KBM-7 (cell line): Measurements from ENCODE around the gene RAB11FIP5.
"Not testable (repeated sequence)": the region's sequence is repeated elsewhere in the genome, so short reads cannot be mapped to it uniquely, and the experiment has no call there.

Experiments
- DNase-seq: peaks from one replicate; pipeline ENCODE4 v3.0.0-alpha.2; 2015
- in situ Hi-C: fragments of 300-500 bp; cut with MboI; formaldehyde crosslinking; loops from 2 replicates; pipeline ENCODE4 v1.14.3; 2020; ENCODE audit warnings: low sequenced_read_pairs, low pct_unique_long_range_greater_than_20kb, mixed read lengths

RAB11FIP5 gene

GRCh38 chr2:73112913-73113854, at the start of gene RAB11FIP5:
RAB11FIP5 (minus strand) TSS chr2:73112948; CDS start chr2:73112777, 171 bp downstream.
- in situ Hi-C loops, result no loop called here
- DNase-seq, result peak; percentile 61

- in situ Hi-C loops, result no loop called here
- peak; percentile 65 for DNase-seq
Observed at GRCh38 chr2:73156539-73157124, 43.9 kb upstream of the RAB11FIP5 start.

GRCh38 chr2:73142937-73143336, 30.2 kb upstream of the RAB11FIP5 start:
- in situ Hi-C loops, result no loop called here
- no peak for DNase-seq

- no peak for DNase-seq
- in situ Hi-C loops, result no loop called here
Observed at GRCh38 chr2:73141896-73142295, 29.1 kb upstream of the RAB11FIP5 start.

GRCh38 chr2:73135236-73135635, 22.5 kb upstream of the RAB11FIP5 start:
- in situ Hi-C loops, result no loop called here
- no peak for DNase-seq

- DNase-seq, result no peak
- in situ Hi-C loops, result no loop called here
Observed at GRCh38 chr2:73134471-73134870, 21.7 kb upstream of the RAB11FIP5 start.

GRCh38 chr2:73133566-73134197, 20.9 kb upstream of the RAB11FIP5 start:
- DNase-seq, result no peak
- in situ Hi-C loops, result no loop called here

- no peak for DNase-seq
- in situ Hi-C loops, result no loop called here
Observed at GRCh38 chr2:73131807-73132206, 19.1 kb upstream of the RAB11FIP5 start.

- no peak for DNase-seq
- in situ Hi-C loops, result no loop called here
Observed at GRCh38 chr2:73130790-73131189, 18.0 kb upstream of the RAB11FIP5 start.

GRCh38 chr2:73128841-73129535, 16.2 kb upstream of the RAB11FIP5 start:
- DNase-seq, result no peak
- in situ Hi-C loops, result no loop called here

- in situ Hi-C loops, result no loop called here
- no peak for DNase-seq
Observed at GRCh38 chr2:73122536-73122935, 9.8 kb upstream of the RAB11FIP5 start.

GRCh38 chr2:73119611-73120239, 7.0 kb upstream of the RAB11FIP5 start:
- in situ Hi-C loops, DNase-seq: not testable (repeated sequence)

- DNase-seq, result no peak
- in situ Hi-C loops, result no loop called here
Observed at GRCh38 chr2:73117441-73117840, 4.7 kb upstream of the RAB11FIP5 start.

- in situ Hi-C loops, result no loop called here
- no peak for DNase-seq
Observed at GRCh38 chr2:73116182-73116960, 3.6 kb upstream of the RAB11FIP5 start.

- no peak for DNase-seq
- in situ Hi-C loops, result no loop called here
Observed at GRCh38 chr2:73114273-73114867, 1.6 kb upstream of the RAB11FIP5 start.

GRCh38 chr2:73112026-73112912, 479 bp downstream of the RAB11FIP5 start:
- in situ Hi-C loops, result no loop called here
- DNase-seq, result peak; percentile 30
